Activated T-helper 9 cell treated with anti-CD3 and anti-CD28 coated beads, Interleukin-2, amount 50 U/mL, for 16 hours (primary cell): ENCODE data around the gene PRRG4.
"Not testable (repeated sequence)": the region's sequence is repeated elsewhere in the genome, so short reads cannot be mapped to it uniquely, and the experiment has no call there.

Experiments used
- DNase-seq: peaks from one replicate; pipeline ENCODE4 v3.0.0-alpha.2; 2020; ENCODE audit warnings: low read depth

The PRRG4 gene

DNA sequence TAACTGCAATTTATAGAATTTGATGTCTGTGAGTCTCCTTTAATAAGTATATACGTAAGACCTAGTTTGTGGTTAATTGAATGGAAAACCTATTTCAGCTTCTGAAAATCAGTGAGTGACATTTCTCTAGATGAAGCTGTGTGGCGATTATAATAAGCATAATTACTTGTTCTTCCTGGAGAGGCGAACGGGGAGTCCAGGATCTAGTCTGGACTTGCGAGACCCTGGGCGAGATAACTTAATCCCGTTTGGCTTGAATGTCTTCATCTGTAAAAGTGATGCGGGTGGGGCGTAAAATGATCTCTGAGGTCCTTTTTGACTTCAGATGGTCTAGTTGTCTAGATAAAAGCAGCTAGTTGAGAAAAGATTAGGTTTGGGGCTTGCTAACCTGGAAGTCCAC, 1.1 kb downstream of the PRRG4 start:
- no peak for DNase-seq

DNA sequence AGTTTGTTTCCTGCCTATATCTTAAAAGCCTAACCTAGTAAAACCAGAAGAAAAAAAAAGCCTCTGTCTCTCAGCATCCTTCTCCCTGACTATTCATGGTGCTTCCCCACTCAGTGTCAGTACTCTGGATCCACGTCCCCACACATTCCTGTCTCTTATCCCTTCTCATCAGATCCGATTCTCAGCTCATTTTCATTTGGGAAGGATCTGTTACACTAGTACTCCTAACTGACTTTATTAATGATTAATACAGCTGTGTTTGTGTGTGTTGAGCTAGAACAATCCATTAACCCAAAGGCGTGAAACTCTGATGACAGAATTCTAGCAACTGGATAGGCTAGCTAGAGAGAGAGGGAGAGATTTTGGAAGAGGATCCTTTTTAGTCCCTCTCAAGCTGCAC, 1.5 kb downstream of the PRRG4 start:
- DNase-seq: no peak

DNA sequence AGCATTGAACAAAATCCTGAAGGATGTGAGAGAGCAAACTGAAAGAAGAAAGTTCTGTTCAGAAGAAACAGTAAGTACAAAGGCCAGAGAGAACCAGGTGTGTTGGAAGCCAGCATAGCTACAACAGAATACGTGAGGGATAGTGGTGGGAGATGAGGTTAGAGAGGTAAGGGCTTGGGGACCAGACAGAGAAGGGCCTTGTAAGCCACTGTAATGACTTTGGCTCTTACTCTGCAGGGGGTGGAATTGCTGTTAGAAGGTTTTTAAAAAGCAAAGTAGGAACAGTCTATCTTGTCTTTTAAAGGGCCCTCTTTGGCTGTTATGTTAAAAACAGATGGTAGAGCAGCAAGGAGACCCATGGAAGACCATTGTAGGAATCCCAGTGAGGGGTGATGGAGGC, 4.2 kb downstream of the PRRG4 start:
- DNase-seq: no peak

DNA sequence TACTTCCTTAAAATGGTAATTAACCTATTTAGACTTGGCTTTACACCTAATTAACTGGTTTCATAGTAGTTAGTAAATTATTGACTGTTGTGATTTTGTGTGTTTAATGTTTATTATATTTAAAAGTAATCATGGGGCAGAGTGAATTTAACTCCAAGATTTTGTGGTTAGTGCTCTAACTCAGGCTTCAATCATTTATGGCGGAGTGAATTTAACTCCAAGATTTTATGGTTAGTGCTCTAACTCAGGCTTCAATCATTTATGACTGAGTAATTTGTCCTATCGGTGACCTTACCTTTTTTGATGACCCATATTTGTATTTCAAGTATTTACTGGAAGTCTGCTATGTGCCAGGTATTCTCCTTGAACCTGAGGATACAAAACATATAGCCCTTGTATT, 7.2 kb downstream of the PRRG4 start:
- no peak for DNase-seq

DNA sequence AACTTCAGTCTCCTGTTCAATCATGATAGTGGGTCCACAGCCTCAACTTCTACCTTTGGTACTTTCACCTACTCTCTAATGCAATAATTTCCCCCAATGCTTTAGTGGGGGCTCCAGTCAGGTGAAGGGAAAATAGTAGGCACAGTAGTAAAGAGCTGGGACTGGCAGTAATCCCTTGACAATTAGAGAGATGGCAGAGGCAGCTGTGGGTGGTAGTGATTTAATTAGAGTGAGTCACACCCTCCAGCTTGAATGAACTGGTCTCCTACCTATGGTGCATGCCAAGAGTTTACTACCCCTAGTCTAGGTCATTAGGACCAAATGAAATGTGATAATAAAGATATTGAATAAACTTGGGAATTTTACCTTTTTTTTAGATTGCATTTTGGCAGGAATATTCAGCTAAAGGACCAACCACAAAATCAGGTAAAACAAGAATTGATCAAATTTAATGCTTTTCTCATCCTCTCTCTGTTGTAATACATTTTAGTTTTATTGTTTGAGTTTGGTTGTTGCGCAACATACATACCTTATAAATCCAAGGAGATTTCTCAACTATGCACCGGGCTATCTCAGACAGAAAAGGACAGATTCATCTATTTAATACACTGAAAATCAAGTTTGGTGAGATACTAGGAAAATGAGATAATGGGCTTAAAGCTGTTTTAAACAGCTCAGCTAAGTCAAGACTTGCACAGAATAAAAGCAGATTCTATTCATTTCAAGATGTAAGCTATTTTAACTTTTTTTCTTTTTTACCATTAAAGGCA, 9.0 kb downstream of the PRRG4 start:
- no peak for DNase-seq

DNA sequence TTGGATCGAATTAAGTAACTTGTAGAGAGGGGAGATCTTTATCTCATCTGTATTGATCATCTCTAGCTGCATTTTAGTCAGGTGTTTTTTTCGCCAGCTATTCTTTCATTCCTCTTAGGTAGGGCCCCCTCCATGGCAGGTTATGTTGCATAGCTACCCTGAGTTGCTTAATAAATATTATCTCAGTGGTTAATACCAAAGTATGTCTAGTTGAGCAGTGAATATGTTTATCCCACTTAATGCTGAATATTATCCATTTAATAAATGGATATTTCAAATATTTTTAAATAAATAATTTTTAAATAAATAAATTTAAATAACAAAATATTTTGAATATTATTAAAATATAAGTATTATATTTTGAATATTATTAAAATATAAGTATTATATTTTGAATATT, 9.6 kb downstream of the PRRG4 start:
- no peak for DNase-seq

DNA sequence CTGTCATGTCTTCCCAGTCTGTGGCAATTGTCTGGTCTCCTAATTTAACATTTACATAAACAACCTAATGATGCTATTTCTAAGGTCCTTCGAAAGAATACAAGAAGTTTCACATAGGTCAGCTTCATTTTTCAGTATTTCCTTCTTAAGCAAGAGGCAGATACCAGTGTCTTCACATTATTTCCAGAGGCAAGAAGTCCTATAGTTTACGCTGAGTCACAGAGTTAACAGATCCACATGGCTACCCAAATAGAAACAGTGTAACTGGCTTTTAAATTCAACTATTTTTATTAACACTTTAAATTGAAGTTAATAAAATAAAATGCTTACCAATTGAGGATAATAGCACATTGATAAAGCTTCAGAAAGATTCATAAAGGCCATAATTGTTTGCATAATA, 10.9 kb downstream of the PRRG4 start:
- no peak for DNase-seq

DNA sequence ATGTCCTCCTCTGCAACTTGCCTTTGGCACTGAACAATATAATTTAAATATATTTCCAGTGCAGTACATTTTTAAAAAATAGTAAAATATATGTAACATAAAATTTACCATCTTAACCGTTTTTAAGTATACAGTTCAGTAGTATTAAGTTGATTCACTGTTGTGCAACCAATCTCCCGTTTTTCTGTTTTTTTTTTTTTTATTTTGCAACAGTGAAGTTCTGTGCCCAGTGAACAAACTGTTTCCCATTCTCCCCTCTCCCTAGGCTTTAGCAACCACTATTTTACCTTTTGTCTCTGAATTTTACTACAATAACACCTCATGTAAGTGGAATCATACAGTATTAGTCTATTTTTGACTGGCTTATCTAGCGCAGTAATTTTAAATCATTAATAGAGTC, 13.8 kb downstream of the PRRG4 start:
- DNase-seq: no peak

DNA sequence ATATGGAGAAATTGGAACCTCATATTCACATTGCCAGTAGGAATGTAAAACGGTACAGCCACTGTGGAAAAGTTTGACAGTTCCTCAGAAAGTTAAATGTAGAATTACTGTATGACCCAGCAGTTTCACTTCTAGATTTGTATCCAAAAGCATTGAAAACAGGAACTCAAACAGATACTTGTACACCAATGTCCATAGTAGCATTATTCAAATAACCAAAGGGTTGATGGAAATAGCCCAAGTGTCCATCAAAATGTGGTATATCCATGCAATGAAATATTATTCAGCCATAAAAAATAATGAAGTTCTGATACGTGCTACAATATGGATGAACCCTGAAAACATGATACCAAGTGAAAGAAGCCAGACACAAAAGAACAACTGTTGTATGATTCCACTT, 17.8 kb downstream of the PRRG4 start:
- DNase-seq: no peak

DNA sequence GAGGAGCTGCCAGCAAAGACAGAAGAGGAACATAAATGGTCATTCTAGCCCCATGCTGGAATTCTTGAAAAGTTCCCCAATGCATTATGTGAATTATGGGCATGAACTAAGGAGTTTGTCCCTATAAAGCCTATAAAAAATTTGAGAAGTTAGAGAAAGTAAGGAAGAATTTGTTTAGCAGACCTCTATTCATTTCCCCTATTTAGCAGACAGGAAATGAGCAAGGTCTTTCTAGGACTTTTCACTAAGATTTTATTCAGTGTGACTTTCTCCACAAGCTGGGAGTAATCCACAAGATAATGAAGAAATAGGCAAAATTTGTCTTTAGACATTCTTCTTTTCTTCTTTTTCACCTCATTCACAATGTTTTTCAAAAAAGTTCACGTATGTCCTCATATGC, 20.0 kb downstream of the PRRG4 start:
- no peak for DNase-seq

DNA sequence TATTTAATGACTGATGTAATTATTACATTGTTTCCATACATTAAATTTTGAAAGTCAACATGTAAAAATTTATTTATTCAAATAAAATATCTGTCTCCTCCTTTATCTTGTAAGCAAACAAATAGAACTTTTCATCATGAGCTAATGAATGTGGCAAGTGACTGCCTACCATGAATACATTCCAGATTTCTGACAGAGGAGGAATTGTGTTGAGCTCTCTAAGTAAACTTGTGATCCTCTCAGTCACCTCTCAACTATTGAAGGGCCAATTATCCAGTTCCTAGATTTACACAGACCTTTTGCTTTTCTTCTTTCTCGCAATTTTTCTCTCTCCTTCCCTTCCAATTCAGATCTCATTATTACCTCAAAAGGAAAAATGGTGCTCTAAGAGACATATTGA, 21.5 kb downstream of the PRRG4 start:
- no peak for DNase-seq

DNA sequence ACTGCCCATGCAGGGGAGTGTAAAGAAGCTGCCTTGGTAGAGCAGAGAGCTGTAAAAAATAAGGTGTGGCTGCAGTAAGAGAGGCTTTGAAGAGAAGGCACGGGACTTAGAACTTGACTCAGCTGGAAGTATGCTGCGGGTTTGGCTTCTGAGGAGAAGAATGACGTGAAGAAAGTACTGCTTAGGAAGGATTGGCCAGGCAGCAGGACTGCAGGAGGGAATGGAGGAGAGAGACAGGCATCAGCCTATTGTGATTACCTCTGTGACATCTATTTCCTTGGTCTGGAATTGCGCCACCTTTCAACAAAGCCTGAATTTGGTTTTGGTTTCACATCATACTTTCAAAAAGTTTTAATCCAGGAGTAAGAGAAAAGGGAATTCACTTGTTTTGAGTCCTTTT, 22.5 kb downstream of the PRRG4 start:
- no peak for DNase-seq

DNA sequence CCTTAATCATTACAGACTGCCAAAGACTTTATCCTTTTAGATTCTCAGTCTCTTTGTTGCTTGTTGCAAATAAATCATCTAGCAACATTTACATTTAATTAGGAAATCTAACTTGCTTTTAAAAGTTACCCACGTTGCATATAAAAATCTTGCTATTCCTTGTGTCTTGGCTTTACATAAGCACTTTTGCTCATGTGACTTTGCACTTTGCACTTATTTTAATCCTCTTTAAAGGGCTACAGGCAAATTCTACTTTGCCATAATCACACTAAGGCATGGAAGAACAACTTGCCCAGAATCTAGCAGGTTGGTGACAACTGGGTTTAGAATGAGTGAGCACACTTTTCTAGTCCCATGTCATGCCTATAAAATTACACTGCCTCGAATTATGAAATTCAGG, 25.9 kb downstream of the PRRG4 start:
- DNase-seq: no peak

DNA sequence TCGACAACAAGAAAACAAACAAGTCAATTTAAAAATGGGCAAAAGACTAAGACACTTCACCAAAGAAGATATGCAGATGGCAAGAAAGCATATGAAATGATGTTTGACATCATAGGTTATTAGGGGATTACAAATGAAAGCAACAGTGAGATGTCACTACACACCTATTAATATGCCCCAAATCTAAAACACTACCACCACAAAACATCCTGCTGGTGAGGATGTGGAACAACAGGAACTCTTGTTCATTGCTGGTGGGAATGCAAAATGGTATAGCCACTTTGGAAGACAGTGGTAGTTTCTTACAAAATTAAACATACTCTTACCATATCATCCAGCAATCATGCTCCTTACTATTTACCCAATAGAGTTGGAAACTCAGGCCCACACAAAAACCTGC, 29.0 kb downstream of the PRRG4 start:
- no peak for DNase-seq

DNA sequence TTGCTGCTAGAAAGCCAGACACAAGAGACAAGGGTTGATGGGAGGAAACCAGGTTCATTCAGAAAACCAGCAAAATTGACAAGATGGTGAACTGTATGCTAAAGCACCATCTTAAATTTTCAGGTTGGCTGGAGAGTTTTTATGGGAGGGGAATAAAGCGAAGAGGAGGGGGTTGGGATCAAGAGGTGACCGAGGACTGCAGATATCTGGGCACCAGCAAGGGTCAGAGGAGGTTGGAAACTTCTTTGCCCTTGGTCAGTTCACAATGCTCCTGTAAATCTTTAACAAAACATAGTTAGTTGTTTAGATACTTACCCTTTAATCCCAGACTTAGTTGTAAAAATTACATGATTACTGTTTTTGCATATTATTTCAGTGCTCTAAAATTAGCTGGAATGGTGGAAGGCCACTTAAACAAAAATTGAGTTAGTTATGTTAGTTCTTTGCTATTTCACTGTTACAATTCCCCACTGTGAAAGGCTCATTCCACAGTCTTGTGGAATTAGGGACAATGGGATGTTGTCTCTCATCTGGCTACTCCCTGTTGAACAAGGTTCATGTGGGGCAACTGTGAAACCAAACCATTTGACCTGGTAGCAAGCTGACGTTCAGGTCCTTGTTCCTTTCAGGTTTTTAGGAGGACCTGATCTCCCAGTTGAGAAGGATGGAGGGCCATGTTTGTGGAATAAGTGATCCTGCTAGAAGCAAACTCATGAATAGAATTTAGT, 32.3 kb downstream of the PRRG4 start:
- no peak for DNase-seq

DNA sequence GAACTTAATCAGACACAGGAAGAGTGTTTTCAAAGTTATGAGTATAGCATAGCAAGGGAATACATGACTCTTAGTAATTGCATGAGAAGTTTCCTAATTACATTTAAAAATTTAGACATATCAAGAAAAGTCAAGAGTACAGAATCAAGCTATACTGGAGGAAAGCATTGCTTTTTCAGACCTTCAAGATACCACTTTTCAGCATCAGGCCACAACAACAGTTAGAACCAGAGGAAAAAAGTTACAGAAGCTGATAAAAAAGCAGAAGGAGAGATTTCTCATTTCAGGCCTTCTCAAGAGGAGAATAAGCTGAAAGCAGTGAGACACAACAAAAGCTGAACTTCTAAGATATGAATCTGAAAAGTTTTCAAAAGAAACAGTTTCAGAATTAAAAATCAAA, 34.8 kb downstream of the PRRG4 start:
- no peak for DNase-seq

DNA sequence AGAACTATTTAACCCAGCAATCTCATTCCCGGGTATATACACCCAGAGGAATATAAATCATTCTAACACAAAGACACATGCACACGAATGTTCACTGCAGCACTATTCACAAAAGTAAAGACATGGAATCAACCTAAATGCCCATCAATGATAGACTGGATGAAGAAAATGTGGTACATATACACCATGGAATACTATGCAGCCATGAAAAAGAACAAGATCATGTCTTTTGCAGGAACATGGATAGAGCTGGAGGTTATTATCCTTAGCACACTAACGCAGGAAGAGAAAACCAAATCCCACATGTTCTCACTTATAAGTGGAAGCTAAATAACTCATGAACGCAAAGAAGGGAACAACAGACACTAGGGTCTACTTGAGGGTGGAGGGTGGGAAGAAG, 39.0 kb downstream of the PRRG4 start:
- not testable (repeated sequence) for DNase-seq

DNA sequence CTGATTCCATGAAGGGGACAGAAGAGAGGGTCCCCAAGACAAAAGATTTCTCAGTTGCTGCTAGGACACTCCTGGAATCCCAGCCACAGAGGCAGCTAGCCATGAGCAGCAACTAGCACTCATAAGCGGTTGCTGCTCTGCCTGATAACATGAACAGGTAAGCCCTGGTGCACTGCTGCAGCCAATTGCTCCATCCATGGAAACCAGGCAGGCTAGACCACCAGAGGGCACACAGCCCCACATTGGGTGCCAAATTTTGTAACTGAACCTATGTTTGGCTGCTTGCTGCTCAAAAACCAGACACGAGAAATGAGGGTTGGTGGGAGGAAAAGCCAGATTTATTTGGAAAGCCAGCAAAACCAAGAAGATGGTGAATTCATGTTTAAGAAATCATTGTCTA, 40.9 kb downstream of the PRRG4 start:
- DNase-seq: no peak

DNA sequence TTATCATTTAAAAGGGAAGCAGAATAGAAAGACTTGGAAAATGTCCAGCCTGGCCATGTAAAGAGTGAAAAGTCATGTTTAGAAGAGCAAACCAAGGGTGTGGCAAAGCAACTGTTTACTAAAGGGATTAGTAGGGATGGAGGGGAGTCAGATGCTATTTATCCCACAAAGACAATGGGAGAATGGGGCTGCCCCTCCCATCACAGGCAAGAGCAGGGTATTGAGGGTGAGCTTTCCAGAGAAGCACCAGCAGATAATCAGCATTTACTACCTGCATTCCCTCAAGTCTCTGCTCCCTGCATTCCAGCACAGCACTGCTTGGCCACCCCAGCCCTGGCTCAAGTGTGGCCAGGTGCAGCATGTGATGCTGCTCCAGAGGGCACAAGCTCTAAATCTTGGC, 44.4 kb downstream of the PRRG4 start:
- no peak for DNase-seq

DNA sequence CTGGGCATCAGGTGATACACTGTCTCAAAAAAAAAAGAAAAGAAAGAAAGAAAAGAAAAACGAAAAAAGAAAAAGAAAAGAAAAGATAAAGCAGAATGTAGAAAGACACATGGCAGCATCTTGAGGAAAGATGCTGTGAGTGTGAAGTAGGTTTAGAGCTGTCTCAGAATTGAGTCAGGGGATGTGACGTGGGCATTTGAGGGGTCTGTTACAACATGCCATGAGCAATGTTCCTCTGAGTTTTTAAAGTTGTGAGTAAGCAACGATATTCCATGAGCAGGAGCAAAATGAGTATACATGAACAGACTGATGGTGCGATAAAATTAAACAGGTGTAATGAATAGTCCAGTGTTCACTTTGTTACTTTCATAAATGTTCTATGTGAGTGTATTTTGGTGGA, 51.6 kb downstream of the PRRG4 start:
- no peak for DNase-seq

DNA sequence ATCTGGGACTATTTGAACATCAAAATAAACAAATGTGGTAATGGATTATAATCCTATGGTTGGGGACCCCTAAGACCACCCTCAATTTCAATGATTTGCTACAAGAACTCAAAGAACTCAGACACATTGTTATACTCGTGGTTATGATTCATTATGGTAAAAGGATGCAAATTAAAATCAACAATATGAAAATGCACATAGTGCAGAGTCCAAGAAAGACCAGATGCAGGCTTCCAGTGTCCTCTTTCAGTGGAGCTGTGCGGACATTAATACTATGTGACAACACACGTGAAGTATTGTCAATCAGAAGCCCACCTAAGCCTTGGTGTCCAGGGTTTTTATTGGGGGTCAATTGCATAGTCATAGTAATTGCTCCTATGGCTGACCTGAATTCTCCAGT, 53.7 kb downstream of the PRRG4 start:
- DNase-seq: no peak

DNA sequence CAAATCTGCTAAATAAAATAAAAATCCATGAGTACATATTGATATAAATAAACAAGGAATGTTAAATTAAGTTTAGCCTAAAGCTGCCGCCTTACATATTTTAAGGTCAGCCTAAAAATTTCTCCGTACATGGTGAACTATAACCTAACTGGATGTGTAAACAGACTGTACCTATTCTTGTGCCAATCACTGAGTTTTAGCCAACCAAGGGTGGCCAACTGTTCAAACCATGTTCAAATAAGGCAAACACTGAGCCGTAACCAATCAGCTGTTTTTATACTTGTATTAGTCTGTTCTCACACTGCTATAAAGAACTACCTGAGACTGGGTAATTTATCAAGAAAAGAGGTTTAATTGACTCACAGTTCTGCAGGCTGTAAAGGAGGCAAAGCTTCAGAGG, 54.3 kb downstream of the PRRG4 start:
- no peak for DNase-seq

DNA sequence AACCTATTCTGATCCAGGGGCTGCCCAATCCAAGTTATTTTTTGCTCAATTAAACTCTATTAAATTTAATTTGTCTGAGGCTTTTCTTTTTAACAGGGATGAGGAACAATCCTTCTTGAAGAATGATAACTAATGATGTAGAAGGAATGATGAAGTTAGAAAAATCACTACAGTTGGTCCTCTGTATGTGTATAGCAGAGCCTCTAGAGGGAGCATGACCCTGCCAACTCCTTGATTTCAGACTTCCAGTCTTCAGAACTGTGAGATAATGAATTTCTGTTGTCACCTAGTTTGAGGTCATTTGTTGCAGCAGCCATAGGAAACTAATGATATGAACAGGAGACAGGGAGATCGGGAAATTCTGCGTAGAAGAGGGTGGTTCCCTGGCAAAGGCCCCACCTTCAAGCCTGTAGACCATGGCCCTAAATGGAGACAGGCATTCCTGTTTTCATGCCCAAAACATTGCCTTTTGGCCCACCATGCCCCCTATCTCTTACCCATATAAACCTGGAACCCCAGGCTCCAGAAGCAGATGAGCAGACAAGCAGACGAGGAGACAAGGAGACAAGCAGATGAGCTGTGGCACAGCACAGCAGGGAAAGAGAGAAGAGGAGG, 55.1 kb downstream of the PRRG4 start:
- DNase-seq: no peak

DNA sequence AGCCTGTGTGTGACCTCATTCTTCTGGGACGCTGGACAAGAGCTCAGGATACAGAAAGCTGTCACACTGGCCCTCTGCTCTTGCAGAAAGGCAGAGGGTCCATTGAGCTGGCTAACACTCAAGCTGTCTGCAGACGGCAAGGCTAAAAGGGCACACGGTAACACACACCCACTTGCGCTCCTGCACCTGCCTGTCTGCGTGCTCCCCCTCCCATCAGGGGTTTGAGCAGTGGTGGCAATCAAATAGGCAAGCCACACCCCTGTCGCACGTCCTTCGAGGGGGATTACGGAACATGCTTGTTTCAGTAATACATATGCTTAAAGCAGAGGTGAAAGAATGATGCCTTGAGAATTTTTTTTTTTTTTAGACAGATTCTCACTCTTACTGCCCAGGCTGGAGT, 55.8 kb downstream of the PRRG4 start:
- no peak for DNase-seq
